Ishikawa (cell line): Measurements from ENCODE around the gene HOXA3.

Source experiments
- EP300 ChIP-seq: IDR thresholded peaks from 2 replicates; pipeline ENCODE4 v1.6.1; 2012; ENCODE audit warnings: borderline replicate concordance
- FOXM1 ChIP-seq: IDR thresholded peaks from 2 replicates; pipeline ENCODE4 v1.6.1; 2012; ENCODE audit warnings: low read depth, borderline replicate concordance
- REST ChIP-seq: IDR thresholded peaks from 2 replicates; pipeline ENCODE4 v1.6.1; 2012; ENCODE audit warnings: low read depth, mild to moderate bottlenecking
- TAF1 ChIP-seq: IDR thresholded peaks from 2 replicates; pipeline ENCODE4 v1.6.1; 2012; ENCODE audit warnings: low read depth, mild to moderate bottlenecking
- YY1 ChIP-seq: IDR thresholded peaks from 2 replicates; pipeline ENCODE4 v1.6.1; 2012; ENCODE audit warnings: low read depth

- TF ChIP-seq REST, result no peak
- peak; percentile 53; the same call in 1 of the 2 replicates for TF ChIP-seq TAF1
- TF ChIP-seq EP300, result no peak; the same call in 1 of the 2 replicates
- TF ChIP-seq YY1, result no peak
- no peak for TF ChIP-seq FOXM1
Observed at GRCh38 chr7:27095897-27096767, 56.3 kb downstream of the HOXA3 start, which contains the start of gene HOXA1.
